Stimulated activated CD4-positive, alpha-beta T cell treated with anti-CD3 and anti-CD28 coated beads, TNF-alpha, amount 100 ng/mL, for 1 hour (primary cell): Measurements from ENCODE around the gene COPE.

Source experiments
- DNase-seq, 3 donors: peaks; one replicate each; pipeline ENCODE4 v3.0.0-alpha.2; 2020; ENCODE audit warnings: low read depth in 3 of 3, low spot score in 1 of 3

Gene COPE

DNA sequence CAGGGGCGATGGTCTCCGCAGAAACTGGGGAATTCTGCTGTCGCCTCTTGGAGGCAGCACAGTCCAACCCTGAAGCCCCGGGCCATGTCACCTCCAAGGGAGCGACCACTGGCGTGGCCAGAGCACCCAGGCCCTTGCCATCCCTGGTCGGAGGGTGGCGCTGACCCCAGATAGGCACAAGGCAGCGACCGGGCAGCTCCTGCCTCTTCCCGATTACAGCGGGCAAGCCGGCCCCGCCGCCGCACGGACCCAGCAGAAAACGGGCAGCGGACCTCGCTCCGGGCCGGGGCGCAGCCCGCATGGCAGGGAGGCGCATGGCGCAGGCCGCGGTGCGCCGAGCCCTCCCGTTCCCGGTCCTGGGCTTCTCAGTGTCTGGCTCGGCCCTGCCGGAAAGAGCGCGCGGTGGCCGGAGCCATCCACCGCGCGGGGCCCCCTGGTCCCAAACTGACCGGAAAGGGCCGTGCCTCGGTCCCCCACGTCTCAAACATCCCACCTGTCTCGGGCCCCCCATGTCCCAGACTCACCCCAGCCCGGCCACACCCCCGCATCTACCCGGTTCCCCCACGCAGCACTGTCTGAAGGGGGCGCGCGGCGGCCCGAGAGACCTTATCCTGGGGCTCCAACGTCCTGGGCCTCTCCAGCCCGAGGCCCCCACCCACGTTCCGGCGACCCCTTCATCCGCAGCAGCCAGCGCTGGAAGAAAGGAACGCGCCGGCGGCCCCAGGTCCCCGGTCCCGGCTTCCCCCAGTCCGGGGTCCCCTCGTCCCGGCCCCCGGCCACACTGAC, 24.0 kb downstream of the COPE start:
- DNase-seq = no peak

DNA sequence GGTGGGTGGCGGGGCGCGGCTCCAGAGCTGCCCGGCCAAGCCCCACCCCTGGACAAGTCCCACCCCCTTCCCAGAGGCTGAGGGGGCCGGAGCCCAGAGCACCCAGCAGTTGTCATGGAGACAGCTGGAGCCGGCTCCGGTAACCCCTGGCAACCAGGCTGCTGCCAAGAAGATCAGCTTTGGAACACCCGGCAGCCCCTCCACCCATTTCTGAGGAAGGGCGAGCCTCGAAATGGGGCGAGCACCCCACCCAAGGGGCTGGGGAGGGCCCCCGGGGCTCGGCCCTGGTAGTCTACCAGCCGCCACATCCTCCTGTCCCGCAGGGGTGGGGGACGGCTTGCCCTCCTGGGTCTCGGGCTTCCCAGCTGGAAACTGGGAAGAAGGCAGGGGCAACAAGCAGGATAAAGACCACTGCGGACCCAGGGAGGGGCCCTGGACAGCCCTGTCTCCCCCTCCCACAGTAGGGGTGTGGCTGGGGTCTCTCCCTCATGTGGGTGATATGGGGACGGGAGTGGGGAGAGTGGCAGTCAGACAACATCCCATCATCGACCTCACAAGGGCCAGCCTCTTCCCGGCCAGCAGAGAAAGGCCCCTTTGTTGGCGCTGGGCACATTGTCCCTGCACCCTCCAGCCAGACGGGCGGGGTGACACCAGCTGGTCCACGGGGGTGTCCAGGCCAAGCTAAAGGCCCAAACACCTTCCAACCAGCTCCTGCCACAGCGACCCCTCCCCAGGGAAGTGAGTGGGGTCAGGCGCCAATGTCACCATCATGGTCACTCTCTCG, 24.7 kb downstream of the COPE start:
- DNase-seq = no peak

DNA sequence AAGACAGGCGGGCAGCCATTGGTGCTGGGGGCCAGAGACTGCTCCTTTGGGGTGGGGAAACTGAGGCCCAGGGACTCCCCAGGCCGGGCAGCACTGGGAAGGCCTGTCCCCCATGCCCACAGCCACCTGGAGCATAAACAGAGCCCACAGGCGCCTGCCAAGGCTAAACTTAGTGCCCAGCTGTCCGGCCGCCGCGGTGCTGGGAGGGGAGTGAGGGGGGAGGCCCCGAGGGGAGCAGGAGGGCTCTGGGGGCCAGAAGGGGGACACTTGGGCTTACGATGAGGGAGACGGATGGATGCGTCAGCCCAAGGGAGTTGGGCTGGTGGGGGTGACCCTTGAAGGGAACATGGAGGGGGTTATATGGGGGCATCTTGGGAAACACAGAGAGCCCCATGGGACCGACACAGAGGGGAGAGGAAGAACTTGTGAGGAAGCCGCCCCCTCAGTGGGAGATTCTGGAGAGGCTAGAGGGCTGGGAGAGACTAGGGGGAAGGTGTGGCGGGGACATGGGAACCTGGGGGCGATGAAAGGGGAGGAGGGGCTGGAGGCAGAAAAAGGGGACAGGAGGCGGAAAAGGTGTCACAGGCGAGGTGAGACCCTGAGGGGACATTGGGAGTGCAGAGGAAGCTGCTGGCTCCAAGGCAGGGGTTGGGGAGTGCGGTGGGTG, 25.5 kb downstream of the COPE start:
- no peak for DNase-seq

DNA sequence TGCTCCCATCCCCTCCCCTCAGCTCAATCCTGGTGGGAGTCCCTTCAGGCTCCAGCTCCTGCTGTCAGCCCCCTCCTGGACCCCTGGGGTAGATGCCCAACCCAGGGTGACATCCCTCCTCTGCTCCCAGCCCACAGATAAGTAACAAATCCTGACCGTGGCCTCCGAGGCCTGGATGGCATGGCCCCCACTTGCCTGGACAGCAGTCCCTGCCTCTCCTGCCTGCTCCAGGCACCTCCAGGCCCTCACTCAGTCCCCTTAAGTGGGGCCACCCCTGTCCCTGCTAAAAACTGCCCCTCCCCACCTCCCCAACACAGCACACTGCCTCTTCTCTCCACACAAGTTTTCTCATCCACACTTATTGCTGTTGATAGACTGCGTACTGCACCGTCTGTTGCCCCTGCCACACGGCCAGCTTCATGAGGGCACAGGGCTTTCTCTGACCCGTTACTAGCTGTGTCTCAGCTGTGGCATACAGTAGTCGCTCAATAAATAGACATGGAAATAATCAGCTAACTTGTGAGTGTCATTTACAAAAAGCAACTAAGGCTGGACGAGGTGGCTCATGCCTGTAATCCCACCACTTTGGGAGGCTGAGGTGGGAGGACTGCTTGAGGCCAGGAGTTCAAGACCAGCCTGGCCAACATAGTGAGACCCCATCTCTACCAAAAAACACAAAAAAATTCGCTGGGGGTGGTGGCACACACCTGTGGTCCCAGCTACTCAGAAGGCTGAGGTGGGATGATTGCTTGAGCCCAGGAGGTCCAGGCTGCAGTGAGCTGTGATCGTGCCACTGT, 29.0 kb downstream of the COPE start:
- no peak for DNase-seq

DNA sequence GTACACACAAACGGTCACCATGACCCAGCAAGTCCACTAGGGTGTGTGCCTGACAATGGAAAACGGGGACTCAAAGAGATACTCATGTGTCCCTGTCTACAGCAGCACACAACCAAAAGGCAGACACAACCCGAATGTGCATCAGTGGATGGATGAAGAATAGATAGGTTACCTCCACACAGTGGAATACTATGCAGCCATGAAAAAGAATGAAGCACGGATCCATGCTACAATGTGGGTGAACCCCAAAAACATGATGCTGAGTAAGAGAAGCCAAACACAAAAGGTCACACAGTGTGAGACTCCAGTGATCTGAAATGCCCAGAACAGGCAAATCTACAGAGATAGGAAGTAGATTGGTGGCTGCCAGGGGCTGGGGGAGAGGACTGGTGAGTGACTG, 32.2 kb downstream of the COPE start:
- no peak for DNase-seq

DNA sequence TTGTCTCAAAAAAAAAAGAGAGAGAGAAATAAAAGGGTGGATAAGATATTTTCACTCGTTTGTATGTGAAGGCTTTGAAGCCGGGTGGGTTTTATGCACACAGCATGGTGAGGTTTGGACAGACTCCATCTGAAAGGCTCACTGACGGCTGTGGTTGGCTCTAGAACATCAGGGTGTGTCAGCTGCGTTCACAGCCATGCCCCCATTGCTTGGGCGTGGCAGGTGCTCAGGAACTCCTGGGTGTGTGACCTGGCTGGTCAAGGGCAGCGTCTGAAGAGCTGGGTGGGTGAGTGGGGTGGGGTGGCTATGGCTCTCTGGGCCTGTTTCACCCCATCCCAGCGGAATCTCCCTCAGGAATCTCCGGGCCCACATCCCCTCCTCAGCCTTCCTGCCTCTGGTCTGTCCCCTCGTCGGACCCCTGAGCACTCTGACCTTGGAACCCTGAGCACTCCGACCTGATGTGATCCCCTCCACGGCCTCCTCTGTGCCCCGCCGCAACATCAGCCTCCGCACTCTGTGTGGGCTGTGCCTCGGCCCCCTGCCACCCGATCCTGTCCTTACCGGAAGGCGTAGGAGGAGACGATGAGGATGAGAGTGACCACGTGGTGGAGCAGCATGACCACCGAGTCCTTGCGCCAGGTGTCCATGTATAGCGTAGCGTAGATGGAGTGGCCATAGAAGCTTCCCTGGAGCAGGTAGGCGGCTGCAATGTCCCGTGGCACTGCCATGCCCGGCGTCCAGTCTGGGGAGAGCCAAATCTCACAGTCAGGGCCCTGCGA, 35.5 kb downstream of the COPE start:
- no peak for DNase-seq

DNA sequence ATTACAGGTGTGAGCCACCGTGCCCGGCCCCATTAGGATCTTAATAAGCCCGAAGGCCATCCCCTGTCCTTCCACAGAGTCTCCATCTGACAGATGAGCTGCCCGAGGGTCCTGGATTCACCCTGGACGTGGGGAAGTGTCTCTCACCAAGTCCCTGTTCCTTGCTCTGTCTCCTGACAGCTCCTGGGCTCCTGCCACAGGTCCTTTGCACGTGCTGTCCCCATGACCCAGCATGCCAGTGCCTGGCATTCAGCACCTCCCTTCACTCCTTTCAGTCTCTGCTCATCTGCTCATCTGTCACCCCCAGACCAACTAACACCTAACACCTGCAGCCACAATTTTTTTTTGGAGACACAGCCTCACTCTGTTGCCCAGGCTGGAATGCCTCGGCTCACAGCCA, 37.7 kb downstream of the COPE start:
- no peak for DNase-seq

DNA sequence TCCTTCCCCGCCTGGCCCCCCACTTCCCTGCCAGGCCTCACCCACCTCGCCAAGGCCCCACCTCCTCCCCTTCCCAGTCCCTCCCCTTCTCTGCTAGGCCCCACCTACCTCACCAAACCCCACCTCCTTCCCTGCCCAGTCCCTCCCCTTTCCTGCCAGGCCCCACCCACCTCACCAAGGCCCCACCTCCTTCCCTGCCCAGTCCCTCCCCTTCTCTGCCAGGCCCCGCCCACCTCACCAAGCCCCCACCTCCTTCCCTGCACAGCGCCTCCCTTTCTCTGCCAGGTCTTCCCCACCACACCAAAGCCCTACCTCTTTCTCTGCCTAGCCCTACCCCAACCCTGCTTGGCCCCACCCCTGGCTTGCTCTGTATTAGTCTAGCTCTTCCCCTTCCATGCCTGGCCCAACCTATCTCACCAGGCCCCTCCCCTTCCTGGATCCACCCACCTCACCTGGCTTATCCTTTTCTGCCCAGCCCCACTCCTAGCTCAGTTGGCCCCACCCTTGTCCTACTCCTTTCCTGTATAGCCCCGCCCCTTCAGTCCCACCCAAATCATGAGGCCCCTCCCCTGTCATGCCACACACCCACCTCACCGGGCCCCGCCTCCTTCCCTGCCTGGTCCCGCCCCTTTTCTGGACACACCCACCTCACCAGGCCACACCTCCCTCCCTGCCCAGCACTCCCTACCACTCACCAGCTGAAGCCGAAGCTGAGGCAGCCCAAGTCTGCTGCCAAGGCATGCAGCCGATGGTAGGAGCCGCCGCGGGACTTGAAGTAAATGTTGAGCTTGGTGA, 39.4 kb downstream of the COPE start:
- DNase-seq = no peak

DNA sequence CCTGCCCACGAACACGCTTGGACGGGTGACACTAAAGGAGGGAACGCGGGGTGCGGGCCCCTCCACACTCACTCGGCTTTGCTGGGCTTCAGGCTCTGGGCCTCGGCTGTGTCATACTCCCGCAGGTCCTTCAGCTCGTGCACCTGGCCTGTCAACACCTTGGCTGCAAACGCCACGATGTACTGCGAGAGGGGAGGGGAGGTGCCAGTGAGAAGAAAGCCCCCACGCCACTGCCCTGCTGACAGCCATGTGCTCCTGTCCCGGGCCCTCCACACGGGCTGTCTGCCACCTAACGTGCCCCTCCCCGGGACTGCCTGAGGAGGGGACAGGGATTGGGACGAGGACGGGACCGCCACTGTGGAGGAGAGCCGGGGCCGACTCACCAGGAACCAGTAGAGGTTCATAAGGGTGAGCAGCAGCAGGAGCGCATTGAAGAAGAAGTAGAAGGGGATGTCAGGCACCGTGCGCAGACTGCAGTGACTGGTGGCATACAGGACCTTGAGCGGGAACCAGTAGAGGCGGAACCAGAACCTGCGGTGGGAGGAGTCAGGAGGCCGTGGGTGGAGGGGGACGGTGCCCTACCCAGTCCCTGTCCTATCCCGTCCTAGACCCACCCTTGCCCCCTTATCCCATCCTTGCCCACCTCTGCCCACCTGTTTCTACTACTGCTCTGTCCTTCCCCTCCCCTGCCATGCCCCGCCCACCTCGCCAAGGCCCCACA, 40.2 kb downstream of the COPE start:
- DNase-seq = no peak

DNA sequence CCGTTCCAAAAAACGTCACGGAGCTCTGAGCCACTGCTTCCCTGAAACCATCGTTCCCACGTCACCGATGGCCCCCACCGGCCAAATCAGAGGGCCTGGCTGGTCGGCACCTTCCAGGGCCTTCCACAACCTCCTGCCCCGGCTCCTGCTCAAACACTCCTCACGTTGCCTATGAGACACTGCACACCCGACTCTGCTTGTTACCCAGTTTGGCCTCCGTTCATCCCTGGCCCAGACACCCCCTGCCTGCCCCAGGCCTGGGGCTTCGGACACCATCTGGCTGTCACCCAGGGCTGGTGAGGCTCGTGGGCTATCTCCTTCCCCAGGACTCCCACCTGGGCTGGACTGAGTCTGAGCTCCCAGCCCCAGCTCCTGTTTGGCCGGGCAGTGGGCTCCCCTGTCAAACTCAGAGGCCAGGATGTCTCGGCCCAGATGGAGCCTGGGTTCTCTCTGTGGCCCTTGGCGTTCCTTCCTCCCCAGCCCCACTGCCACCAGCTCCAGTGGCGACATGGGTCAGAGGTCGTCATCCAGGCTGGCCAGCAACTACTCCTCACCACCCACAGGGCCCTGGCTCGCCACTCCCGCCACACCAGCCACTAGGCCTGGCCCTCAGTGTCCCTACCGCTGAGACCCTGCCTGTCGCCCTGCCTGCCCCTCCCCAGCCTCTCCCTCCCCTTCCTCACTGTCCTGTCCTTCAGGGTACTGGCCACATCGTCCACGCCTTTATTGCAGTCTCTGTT, 41.0 kb downstream of the COPE start:
- DNase-seq = no peak

DNA sequence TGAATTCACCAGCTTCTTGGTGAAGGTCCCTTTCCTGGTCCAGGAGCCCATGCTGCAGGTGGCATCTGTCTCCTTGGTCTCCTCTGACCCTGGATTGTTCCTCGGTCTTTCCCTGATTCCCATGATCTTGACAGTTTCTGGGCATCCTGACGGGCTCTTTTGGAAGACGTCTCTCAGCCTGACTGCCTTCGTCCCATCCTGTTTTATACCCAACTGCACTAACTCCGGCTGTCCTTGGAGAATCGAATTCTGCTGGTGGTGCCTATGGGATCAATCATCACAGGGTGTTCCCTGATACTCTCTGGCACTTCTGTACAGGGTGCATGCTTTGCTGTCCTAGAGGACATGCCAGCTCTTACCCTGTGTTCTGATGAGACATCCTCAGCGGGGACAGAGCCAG, 42.3 kb downstream of the COPE start:
- DNase-seq = no peak

DNA sequence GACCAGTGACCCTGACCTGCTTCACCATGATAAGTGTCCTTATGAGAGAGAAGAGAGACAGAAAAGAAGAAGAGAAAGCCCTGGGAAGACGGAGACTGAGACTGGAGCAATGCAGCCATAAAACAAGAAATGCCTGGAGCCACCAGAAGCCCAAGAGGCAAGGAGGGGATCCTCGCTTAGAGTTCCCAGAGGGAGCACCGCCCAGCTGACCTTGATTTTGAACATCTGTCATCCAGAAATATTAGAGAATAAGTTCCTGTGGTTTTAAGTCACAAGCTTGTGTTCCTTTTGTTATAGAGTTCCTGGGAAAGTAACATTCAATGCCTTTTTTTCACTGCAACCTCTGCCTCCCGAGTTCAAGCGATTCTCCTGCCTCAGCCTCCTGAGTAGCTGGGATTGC, 43.5 kb downstream of the COPE start:
- DNase-seq = no peak

DNA sequence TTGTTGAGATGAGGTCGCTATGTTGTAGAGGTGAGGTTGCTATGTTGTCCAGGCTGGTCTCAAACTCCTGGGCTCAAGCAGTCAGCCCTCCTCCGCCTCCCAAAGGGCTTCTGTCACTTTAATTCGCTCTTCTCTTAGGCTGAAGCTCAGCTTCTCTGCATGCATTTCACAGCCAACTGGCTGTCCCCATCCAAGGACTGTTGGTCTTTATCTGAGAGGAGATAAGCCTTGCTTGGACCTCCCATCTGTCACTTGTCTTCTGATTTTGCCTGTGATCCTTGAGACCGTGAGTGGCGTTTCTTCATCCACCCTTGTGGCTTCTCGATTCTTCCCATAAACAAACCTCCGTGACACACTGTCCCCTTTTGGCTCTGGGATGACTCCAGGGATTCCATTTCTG, 47.6 kb downstream of the COPE start:
- DNase-seq = no peak

DNA sequence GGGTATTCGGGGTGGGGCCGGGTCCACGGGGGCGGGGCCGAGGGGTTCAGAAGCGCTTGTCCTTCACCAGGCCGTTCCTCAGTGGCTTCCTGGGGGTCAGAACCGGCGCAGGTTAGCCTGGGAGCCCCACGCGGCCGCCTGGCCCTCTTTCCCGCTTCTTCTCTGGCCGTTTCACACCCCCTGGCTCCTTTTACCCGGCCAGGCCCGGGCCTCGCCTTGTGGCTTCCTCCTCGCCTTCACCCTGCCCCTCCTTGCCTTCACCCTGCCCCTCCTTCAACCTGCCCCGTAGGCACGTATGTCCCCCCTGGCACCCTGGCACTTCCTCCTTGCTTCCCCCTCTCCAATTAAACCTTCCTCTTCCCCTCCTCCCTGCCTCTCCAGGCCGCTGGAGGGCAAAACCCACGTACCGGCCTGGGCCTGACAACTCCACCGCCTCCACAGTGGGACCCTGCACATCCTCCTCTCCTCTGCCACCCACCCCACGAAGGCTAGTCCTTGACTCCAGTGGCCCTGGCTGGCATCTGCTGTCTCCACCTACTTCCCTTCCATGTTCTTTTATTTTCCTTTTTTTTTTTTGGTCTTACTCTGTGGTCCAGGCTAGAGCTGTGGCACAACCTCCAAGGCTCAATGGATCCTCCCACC, 48.5 kb downstream of the COPE start:
- no peak for DNase-seq

DNA sequence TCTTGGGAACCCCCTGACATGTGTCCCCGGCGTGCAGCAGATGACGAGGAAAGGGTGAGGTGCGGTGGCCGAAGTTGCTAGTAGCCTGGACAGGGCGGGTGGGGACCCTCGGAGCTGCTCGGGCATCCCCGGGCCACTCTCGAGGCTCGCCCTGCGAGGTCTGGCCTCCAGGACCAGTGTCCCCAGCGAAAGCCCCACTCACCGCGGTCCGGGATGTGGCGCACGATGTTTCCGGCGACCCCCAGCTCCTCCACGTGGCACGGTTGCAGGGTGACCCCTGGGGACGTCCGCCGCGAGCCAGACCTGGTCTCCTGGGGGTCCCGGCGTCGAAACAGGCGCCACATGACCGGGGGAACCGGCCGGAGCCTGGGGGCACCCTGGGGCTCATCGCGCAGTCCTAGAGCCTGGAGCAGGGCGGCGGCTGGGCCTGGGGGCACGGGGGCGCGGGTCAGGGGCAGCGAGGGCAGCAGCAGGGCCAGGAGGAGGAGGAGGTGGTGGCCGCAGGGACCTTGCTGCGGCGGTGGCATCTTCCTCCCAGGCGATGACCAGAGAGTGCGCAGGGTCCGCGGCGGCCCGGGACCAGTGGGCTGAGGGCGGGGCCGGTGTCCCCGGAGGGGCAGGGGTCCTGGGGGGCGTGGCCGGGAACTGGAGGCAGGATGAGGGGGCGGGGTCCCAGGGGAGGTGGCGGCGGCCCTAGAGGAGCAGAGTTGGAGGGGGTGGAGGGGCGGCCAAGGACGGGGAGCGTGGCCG, 49.2 kb downstream of the COPE start:
- no peak for DNase-seq

DNA sequence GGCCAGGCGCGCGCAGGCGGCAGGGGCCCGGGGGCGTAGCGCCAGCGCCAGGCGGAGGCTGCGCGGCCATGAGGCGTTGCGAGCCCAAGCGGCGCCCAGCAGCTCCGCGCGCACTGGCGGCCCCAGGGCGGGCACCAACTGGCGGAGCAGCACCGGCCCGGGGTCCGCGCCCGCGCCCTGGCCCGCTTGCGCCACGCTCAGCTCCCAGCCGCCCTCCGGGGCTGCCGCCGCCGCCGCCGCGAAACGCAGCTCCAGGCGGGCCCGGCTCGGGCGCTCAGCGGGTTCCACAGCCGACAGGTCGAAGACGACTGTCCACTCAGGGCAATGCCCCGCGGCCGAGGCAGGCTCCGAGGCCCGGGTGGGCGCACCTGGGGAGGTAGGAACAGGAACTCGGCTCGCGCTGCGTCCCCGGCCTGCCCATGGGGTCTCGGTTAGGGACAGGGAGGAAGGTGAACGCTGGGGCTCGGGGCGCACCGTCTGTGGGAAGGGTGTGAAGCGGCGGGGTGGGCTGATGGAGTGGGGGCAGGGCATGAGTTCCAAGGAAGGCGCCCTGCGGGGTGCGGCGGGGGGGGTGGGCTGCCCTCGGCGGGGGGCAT, 50.1 kb downstream of the COPE start:
- no peak for DNase-seq
